GM21367 (cell line): ENCODE results near the gene ORAI1.
"Not testable (repeated sequence)": the region's sequence is repeated elsewhere in the genome, so short reads cannot be mapped to it uniquely, and the experiment has no call there.

ENCODE experiments used
- ATAC-seq: cut with Tn5 transposase; IDR thresholded peaks from one replicate; pipeline ENCODE4 v1.9.1; 2021; ENCODE audit not compliant: unreplicated experiment

Gene ORAI1

DNA sequence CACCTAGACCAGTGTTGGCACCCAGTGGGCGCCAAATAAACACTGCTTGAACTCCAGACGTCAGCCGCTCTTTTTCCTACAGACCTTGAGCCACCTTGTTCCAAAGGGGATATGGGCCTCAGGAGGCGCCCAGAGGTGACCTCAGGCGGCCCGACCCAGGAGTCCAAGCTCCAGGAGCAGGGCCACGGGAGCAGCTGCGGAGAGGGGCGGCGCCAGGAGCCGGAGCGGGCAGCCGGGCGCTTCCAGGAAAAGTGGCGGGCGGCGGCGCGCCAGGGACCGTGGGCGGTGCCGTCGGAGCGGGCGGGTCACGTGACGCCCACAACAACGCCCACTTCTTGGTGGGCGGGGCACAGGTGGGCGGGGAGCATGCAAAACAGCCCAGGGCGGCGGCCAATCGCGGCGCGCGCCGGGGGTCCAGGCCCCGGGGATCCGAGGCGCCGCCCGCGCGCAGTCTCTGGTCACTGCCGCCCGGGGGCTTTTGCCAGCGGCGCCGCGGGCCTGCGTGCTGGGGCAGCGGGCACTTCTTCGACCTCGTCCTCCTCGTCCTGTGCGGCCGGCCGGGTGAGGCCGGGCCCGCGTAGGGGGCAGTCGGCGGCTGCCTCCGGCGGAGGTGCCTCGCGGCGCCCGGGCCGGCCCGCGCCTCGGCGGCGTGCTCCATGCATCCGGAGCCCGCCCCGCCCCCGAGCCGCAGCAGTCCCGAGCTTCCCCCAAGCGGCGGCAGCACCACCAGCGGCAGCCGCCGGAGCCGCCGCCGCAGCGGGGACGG, at the start of gene ORAI1:
TSS of gene ORAI1 (plus strand) at position 444 of the 766 bp plus-strand sequence.
- ATAC-seq: peak; percentile 53

DNA sequence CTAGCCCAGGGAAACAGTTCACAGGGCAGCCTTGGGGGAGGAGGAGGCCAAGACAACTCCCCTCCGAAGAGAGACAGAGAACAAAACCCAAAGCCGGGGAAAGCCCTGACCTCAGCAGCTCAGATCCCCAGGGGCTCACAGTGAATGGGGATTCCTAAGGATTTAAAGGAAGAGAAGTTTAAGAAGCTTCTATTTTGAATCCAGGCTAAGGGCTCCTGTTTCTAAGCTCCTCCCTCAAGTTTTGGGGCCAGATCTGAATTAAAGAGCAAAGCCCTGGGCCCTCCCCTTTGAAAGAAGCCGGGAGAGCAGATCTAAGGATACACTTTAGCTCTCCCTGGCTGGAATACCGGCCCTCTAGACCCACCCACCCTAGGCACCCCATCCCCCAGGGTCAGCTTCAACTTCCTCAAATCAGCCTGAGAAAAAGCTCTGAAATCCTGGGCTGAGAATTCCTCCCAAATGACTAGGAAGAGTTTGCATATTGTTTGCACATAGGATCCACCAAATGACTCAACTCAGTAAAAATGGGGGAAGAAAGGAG, 49.4 kb upstream of the ORAI1 start:
- no peak for ATAC-seq

DNA sequence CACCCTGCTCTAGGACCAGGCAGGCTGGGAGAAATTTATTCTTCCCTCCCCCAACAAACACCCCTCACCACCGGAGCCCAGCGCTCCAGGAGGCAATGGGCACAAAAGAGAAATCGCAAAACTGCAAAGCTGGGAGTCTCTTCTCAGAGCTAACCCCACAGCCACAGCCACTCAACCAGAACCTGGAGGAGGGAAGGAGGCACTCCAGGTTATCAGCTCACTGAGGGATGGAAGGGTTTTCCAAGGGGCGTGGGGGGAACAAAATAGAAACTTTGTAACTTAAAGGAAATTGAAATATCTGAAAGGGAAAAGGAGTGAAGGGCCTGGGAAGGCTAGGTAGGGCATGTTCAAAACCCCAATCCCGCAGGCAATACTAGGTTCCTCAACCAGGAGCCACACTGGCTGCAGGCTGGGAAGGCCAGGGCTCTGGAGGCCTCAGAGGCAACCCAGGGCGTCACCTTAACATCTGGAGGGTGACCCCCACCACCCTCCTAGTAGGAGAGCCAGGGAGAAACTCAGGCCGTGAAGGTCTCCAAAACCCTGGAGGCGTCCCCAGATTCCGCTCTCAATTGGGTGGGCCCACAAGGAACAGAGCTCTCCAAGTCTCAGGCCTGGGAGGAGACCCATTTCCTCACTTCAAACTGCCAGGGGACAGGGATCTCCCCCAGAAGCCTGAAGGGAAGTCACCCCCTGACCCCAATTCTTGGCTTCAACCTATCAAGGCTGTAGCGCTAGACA, 48.7 kb upstream of the ORAI1 start:
- ATAC-seq: no peak

DNA sequence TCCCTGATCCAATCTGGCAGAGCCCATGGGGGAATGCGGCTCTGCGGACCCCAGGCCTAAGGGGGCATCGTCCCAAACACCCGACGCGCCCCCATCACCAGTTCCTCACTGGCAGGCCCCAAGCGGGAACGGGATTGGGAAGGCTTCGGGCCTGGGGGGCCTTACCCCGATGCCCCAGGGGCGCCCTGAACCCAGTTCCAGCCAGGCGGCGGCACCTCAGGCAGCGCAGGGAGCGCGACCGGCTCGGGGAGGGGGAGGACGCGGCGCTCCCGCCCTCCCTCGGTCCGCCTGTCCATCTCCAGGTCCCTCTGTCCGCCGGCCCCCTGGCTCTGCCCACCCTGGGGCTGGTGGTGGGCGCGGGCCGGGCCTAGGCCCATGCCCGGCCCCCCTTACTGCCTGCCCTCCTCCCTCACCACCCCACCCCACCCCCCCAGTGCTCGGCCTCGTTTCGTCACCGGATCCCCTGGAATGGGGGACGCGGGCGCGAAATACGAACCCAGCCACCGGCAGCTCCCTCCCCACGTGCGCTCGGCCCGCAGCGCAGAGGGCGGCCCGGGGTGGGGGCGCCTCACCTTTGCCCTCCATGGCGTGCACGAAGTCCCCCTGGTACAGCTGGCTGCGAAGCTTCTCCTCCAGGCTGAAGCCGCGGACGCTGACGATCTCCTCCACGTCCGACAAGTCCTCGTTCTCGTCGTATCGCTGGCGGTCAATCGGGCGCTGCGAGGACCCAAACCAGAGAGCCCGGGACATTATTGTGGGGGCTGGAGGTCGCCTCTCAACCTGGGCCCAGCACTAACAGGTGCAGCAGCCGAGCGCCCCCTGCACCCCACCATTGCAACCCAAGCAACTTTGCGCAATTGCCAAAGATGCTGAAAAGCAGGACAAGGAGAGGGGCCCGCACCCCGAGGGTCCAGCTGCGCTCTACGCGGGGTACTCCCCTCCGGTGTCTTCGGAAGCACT, 47.8 kb upstream of the ORAI1 start:
- no peak for ATAC-seq

DNA sequence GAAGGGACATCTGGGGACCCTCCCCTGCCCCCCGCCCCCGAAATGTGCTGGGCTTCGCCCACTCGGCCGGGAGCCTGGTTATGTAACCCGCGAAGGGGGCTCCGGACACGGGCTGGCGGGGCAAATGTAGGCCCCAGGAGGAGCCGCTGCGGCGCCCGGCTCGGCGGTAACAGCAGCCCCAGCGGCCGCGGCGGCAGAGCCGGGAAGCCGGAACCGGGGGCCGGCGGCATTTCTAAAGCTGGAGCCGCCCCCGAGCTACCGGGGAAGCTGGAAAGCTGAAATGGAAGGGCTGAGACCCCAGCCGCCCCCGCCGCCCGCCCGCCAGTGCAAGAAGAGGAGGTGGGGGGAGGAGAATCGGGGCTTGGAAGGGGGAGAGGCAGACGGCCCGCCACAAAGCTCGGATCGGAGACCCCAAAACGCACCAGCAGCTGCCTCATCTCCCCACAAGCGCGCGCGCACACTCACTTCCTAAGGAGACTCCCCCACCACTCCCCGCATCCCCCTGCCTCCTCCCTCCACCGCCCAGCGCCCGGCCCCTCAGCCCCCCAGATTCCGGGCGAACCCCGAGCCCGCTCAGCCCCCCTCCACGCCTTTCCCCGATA, 47.0 kb upstream of the ORAI1 start:
- no peak for ATAC-seq

DNA sequence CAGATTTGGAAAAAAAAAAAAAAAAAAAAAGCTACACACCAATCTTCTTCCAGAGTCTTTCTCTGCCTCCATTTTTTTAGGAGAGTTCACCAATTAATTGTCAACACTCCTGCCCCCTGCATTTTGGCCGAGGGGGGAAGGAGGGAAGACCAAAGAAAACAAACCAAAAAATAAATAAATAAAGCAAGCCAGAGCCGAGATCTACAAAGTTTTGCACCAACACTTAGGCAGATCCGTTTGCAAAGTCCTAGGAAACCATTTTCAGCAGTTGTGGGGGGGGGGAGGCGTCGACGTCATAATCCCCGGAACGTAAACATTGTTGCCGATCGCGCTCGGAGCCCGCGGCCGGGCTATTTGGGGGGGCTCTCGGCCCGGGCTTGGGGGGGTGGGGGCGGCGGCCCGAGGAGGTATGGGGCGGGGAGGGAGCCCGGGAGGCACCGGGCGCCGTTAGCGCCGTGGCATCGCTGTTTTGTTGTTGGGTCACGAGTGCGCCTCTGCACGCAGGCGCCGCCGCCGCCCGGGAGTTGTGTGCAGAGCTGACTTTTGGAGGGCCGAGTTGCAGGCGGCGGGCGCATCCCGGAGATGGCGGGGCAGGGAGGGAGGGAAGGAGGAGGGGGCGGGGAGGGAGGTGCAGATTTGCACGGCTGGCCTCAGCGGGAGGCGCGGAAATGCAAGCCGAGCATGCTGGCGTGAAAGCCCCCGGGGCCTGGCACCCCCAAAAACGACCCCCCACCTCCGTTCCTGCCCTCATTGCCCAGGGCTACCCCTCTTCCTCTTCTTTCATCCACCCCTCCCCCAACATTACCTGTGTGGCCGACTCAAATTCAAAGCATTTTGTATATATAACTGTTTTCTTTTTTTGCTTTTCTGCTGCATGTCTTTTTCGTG, 46.1 kb upstream of the ORAI1 start:
- ATAC-seq: no peak

DNA sequence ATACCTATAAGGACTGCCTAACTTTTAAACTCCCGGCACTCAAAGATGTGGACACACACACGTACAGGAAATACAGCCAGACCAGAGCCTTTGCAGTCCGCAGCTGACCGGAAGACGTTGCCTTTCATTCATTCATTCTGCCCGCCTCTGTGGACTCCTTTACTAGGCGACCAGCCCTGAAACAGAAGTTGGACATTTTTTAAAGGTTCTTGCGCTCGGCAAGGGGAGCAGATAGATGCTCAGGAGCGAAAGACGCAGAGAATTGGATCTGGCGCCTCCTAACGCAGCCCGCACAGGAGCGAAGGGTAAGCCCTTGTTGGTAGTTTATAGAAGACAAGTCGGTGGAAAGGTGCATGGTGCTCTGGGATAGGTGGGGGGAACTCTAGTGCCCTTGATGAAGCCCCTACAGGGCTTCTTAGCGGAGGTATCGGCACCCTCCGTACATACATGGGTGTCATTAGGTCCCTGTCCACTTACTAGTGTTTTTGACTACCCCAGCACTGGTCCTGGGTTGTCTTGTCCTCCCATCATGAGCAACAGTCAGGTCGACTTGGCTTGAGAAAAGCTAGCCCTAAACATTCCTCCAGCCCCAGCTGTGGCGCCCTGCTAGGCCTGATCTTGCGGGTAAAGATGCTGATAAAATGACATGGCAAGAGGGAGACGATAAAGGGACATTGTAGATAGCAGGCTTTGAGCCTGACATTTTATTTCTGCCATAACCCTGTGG, 45.2 kb upstream of the ORAI1 start, which contains the start of gene KDM2B:
TSS of gene KDM2B (minus strand) at position 65 of the 727 bp plus-strand sequence. CDS start 112 bp downstream, outside the sequence.
- ATAC-seq: no peak

DNA sequence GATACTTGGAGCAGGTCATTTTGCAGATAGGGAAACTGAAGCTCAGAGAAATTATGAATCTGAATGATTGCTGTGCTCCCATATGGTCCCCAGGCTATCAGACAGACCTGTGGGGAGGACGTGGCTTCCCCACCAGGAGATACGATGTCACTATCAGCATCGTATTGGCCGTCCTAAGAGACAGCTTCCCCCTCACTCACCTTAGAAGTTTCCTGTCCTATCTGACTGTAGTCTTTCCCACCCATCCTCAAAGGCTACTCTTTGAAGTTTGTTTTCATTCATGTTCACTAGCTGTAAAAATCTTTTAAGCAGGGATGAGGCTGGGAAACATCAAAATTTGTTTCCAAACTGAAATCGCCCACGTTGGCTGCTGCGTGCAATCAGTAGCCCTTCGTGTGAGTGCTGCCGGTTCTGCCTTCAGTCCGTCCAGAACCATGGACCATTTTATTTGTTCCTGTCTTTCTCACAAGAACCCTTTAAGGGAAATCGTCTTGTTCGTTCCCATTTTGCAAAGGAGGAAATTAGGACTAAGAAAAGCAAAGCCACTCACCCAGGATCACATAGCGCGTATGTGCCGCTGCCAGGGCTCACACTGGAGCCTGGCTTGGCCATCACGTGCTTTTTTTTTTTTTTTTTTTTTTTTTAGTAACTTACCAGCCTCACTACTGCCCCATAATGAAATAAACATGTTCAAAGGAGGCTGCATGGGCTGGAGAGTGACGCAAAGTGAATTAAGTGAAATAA, 44.5 kb upstream of the ORAI1 start:
- no peak for ATAC-seq

DNA sequence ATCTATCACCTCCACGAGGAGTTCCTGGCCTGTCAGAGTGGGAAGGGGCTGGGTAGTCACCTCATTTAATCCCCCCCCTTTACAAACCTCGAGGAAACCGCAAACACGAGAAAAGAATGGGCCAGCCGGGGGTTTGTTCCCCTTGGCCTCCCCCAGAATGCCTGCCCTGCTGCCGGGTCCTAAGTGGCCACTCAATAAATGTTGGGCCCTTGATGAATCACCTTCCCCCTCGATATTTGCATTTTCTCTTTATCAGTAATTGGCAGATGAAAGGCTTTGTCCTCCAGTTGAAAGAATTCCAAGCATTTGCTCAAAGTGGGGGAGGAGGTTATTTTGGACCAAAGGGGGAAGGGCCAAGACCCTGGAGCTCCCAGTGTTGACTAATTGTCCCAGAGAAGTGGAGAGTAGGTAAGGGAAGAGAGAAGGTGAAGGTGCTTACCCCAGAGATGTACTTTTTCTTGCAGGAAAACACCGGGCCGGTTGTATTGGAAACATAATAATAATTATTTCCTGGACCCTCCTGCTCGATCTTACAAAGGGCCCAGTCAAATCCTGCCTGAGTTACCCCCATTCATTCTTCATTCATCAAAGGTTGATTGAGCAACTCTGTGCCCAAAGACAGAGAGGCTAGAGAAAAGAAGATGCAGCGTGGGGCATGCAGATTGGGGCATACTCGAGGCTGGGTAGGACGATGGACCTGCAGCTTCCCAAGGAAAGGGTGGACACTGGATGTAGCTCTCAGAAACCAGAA, 43.6 kb upstream of the ORAI1 start:
- no peak for ATAC-seq

DNA sequence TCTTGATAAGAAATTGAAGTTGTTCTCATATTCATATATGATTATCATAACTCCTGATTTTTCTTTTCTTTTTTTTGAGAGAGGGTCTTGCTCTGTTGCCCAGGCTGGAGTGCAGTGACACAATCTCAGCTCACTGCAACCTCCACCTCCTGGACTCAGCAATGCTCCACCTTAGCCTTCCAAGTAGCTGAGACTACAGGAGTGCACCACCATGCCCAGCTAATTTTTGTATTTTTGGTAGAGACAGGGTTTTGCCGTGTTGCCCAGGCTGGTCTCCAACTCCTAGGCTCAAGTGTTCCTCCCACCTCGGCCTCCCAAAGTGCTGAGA, 43.0 kb upstream of the ORAI1 start:
- not testable (repeated sequence) for ATAC-seq

DNA sequence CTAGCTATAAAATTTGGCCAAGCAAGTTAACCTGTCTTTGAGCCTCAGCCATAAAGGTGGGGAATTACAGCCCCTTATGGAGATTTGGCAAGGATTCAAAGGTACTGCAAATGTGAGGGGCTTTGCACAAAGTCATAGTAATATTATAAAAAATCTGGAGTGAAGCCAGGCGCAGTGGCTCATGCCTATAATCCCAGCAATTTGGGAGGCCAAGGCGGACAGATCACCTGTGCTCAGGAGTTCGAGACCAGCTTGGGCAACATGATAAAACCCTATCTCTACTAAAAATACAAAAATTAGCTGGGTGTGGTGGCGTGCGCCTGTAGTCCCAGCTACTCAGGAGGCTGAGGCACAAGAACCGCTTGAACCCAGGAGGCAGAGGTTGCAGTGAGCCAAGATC, 41.4 kb upstream of the ORAI1 start:
- ATAC-seq: not testable (repeated sequence)

DNA sequence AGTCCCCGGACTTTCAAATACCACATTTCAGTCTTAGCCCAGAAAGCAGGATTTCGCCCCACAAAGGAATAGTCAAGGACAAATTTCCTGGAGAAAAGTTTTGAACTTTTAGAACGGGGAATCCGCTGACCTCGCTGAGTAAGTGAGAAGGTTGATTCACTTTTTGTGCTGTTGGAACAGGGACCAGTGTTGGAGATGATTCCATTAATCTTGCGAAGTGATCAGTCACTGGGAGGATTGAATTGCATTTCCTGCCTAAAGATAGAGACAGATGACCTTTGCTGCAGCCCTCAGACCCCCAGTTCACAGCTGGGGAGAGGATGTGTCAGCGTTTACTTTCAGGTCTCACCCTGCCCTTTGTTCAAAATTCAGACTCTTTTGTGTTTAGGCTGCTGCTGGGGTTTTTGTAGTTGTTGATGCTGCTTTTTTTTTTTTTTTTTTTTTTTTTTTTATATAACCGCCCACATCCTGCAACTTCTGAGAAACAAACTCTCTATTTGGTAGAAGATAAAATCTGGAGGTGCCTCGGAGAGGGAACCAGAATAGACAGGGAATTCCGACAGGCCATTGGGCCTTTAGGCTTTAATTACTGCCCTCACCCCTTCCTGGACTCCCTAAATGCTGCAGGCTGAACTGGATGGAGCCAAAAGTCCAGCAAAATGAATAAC, 35.7 kb upstream of the ORAI1 start:
- peak; percentile 43 for ATAC-seq

DNA sequence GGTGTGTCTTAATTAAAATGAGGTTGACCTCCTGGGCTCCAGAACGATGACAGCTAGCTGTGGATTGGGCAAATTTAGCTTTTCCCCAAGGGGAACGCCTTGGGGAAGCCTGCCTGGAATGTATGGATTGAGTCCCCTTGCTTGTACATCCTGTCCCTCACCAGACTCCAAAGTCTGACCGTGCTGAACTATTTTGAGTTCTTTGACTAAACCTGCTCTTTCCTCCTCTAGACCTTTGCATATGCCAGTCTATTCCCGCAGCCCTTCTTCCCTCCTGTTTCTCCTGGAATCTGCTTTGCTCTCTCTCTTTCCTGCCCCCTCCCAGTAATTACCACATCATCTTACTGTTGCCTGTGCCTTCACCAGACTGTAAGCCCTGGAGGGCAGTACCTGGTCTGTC, 34.0 kb upstream of the ORAI1 start:
- no peak for ATAC-seq

DNA sequence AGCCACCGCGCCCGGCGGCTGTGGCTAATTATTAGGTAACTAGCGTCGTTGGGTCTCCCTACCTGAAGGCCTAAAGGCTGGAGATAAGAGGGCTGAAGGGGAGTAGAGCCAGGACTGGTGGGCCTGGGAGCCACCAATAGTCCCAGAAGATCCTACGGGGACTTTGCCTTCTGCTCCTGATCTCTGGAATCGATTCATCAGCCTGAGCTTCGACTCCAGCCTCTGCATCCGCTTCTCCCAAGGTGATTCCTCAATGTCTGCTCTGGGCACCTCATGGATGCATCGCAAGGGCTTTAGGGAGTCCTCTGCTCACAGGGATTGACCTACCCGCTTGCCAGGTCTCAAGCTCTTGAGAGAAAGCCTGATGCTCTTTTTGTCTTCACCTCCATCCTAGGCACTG, 30.8 kb upstream of the ORAI1 start:
- no peak for ATAC-seq

DNA sequence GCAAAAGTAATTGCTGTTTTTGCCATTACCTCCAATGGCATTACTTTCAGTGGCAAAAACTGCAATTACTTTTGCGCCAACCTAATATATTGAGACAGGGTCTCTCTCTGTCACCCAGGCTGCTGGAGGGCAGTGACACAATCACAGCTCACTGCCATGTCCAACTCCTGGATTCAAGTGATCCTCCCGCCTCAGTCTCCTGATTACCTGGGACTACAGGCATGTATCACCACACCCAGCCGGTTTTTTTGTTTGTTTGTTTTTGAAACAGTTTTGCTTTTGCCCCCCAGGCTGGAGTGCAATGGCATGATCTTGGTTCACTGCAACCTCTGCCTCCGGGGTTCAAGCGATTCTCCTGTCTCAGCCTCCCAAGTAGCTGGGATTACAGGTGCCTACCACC, 29.8 kb upstream of the ORAI1 start:
- no peak for ATAC-seq

DNA sequence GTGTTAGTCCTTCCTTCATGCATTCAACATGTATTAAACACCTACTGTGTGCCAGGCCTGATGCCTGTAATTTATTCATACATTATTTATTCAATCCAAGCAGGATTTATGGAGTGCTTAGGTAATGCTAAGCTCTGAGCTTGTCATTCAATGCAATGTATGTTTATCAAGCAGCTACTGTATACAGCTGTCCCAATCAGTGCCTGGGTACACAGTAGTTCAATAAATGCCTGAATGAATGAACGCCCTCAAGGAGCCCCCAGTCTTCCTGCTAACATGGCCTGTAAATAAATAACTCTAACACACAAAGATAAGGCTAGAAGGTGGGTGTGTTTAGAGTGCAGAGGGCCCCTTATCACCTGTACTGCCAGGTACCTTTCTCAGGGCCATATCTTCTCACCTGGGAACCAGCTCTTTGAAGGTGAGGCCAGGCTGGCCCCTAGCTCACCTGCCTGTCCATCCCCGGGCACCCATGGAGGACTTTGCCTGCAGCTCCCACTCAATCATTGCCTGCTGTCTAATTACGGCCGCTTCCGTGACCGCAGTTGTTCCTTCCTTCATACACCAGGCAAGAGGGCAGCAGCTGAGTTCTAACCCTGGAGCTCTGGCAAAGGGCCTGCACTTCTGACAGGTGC, 25.5 kb upstream of the ORAI1 start:
- no peak for ATAC-seq

DNA sequence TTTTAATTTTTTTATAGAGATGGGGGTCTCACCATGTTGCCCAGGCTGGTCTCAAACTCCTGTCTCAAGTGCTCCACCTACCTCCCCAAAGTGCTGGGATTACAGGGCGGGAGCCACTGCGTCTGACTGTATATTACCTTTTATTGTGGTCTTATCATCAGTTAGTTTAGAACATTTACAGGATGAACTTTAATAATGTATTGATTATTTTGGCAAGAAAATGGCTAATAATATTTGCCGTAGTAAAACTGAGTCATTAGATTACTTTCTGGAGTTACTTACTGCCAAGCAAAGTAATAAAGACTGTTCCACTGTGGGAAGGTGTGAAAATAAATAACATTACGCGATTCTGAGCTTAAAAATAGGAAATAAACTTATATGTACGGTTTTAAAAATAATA, 23.6 kb upstream of the ORAI1 start:
- ATAC-seq: no peak
